Colonic mucosa (tissue), 4 donors: ENCODE data around the gene PRKCE. TPM values are rescaled to one million over a fixed set of nuclear protein-coding genes. Genes with fewer than 3 reads are reported as not detected.

Experiments used
- DNase-seq: peaks from one replicate; pipeline ENCODE4 v3.0.0-alpha.2; 2020
- H3K27ac ChIP-seq: fragments of 200-600 bp; one replicate; pipeline ENCODE4 v1.8.0; 2021
- H3K27me3 ChIP-seq: fragments of 200-600 bp; one replicate; pipeline ENCODE4 v1.8.0; 2021
- H3K36me3 ChIP-seq: fragments of 200-600 bp; one replicate; pipeline ENCODE4 v1.8.0; 2021
- H3K4me1 ChIP-seq: fragments of 200-600 bp; one replicate; pipeline ENCODE4 v1.8.0; 2021; ENCODE audit warnings: mild to moderate bottlenecking
- H3K4me3 ChIP-seq: fragments of 200-600 bp; one replicate; pipeline ENCODE4 v1.8.0; 2021
- H3K9ac ChIP-seq, 2 donors: one replicate each; pipeline ENCODE4 v1.7.0; 2013; ENCODE audit warnings: control low read depth in 2 of 2, low read depth in 2 of 2, low read length in 2 of 2
- H3K9me3 ChIP-seq: fragments of 200-600 bp; one replicate; pipeline ENCODE4 v1.8.0; 2021
- CTCF ChIP-seq: fragments of 200-600 bp; IDR thresholded peaks from one replicate; pipeline ENCODE4 v1.8.0; 2022; ENCODE audit warnings: antibody characterized with exemption, mild to moderate bottlenecking
- intact Hi-C: fragments of 100-400 bp; cut with DNase I; formaldehyde crosslinking; loops from one replicate; pipeline ENCODE4 v1.14.1; 2022
- total RNA-seq, 2 donors: library from RNA; stranded (reverse); fragmentation: NEBNext Ultra II Directional in 1 of 2; extraction: Animal tissue kit (Norgen Biotek cat#: 25700) in 1 of 2; gene quantifications; one replicate each; pipeline ENCODE4 v1.2.1, GENCODE V29; 2021
- donor health status: healthy.
- donor health status: DM: no; HTN: no; CAD: no.
- donor health status: DM: no; HTN: no; CAD: no.

The PRKCE gene
- total RNA-seq, 2 donors from 2014 or later: 17.5 to 25.8 TPM

- Histone ChIP-seq H3K36me3 (no peaks in the 10 kb centered on the region), H3K27ac (no peak overlapping the region), H3K4me3 (no peak overlapping the region), H3K27me3 (no peaks in the 10 kb centered on the region), H3K9ac (no peak overlapping the region), H3K4me1 (no peaks in the 10 kb centered on the region), H3K9me3 (no peaks in the 10 kb centered on the region)
- DNase-seq: no peak
- no peak for TF ChIP-seq CTCF
- intact Hi-C loops: no loop called here
Measured at GRCh38 chr2:46091004-46091403, 439.5 kb downstream of the PRKCE start.

- H3K27me3 ChIP-seq: no peaks in the 10 kb centered on the region
- no peaks in the 10 kb centered on the region for H3K9me3 ChIP-seq
- H3K36me3 ChIP-seq: no peaks in the 10 kb centered on the region
- DNase-seq: no peak
- H3K4me3 ChIP-seq: no peak overlapping the region
- no peak for TF ChIP-seq CTCF
- no peak overlapping the region for H3K27ac ChIP-seq
- intact Hi-C loops: no loop called here
- H3K4me1 ChIP-seq: no peaks in the 10 kb centered on the region
- H3K9ac ChIP-seq: no peak overlapping the region
Measured at GRCh38 chr2:46091961-46092667, 440.6 kb downstream of the PRKCE start.

GRCh38 chr2:46094689-46095088 is 443.2 kb downstream of the PRKCE start:
- Histone ChIP-seq H3K27me3 (no peaks in the 10 kb centered on the region), H3K9me3 (no peaks in the 10 kb centered on the region), H3K36me3 (no peaks in the 10 kb centered on the region), H3K9ac (no peak overlapping the region), H3K27ac (no peak overlapping the region), H3K4me3 (no peak overlapping the region), H3K4me1 (no peaks in the 10 kb centered on the region)
- no peak for TF ChIP-seq CTCF
- intact Hi-C loops: no loop called here
- no peak for DNase-seq

GRCh38 chr2:46095830-46096229 is 444.4 kb downstream of the PRKCE start:
- Histone ChIP-seq H3K27me3 (no peaks in the 10 kb centered on the region), H3K4me3 (no peak overlapping the region), H3K36me3 (no peaks in the 10 kb centered on the region), H3K9me3 (no peaks in the 10 kb centered on the region), H3K9ac (no peak overlapping the region), H3K4me1 (no peaks in the 10 kb centered on the region), H3K27ac (no peak overlapping the region)
- TF ChIP-seq CTCF: no peak
- no peak for DNase-seq
- intact Hi-C loops: no loop called here

GRCh38 chr2:46096260-46096659 is 444.8 kb downstream of the PRKCE start:
- Histone ChIP-seq H3K4me3 (no peak overlapping the region), H3K27ac (no peak overlapping the region), H3K27me3 (no peaks in the 10 kb centered on the region), H3K4me1 (no peaks in the 10 kb centered on the region), H3K9me3 (no peaks in the 10 kb centered on the region), H3K9ac (no peak overlapping the region), H3K36me3 (no peaks in the 10 kb centered on the region)
- intact Hi-C loops: no loop called here
- no peak for DNase-seq
- no peak for TF ChIP-seq CTCF
